IMR-90 (cell line): ENCODE data around the gene PAXX. TPM values are rescaled to one million over a fixed set of nuclear protein-coding genes. Genes with fewer than 3 reads are reported as not detected.

ENCODE experiments used
- ATAC-seq: fragments of 200-7000 bp; cut with Tn5 transposase; 2 replicates; pipeline ENCODE4 v1.9.1; 2020; ENCODE audit warnings: low read depth, mild to moderate bottlenecking, moderate library complexity
- BruUV-seq: library from RNA; stranded (reverse); fragments of 400-500 nt; replicated peaks from 2 replicates; lab custom pipeline; 2021; lab: Mats Ljungman, UMichigan
- CTCF ChIA-PET: fragments of 300-600 bp; formaldehyde crosslinking; extraction: SDS; loops from one replicate; lab custom pipeline; 2021; ENCODE audit warnings: antibody characterized with exemption; lab: Yijun Ruan, JAX
- POLR2A ChIA-PET: fragments of 300-600 bp; sonication (Branson Sonifier 250); formaldehyde crosslinking; loops from one replicate; lab custom pipeline; 2022; ENCODE audit warnings: antibody characterized with exemption; ENCODE audit not compliant: unreplicated experiment; lab: Charles Lee
- DNase-seq: peaks from one replicate; pipeline ENCODE4 v3.0.0; 2013
- H2AFZ ChIP-seq: replicated peaks from 2 replicates; pipeline ENCODE3; 2013; ENCODE audit warnings: low read length, mild to moderate bottlenecking; ENCODE audit not compliant: poor library complexity
- H2AK5ac ChIP-seq: 2 replicates; pipeline ENCODE4 v1.6.1; 2013; ENCODE audit warnings: low read depth, low read length, inconsistent platforms
- H2AK9ac ChIP-seq: replicated peaks from 2 replicates; pipeline ENCODE3; 2013; ENCODE audit warnings: mild to moderate bottlenecking, low read depth, low read length, moderate library complexity; ENCODE audit not compliant: poor library complexity
- H2BK120ac ChIP-seq: 2 replicates; pipeline ENCODE4 v1.6.1; 2013; ENCODE audit warnings: low read depth, low read length, inconsistent platforms
- H2BK15ac ChIP-seq: 3 replicates; pipeline ENCODE4 v1.6.1; 2013; ENCODE audit warnings: low read depth, low read length, inconsistent platforms
- H2BK20ac ChIP-seq: 2 replicates; pipeline ENCODE4 v1.6.1; 2013; ENCODE audit warnings: low read depth, mild to moderate bottlenecking, inconsistent platforms, low read length, moderate library complexity
- H2BK5ac ChIP-seq: 2 replicates; pipeline ENCODE4 v1.6.1; 2013; ENCODE audit warnings: mild to moderate bottlenecking, low read depth, low read length, inconsistent platforms; ENCODE audit not compliant: poor library complexity, severe bottlenecking
- H3K14ac ChIP-seq: replicated peaks from 2 replicates; pipeline ENCODE4 v1.6.1; 2013; ENCODE audit warnings: low read depth, low read length, inconsistent platforms
- H3K18ac ChIP-seq: 2 replicates; pipeline ENCODE4 v1.6.1; 2013; ENCODE audit warnings: low read depth, low read length, control low read depth
- H3K23ac ChIP-seq: 2 replicates; pipeline ENCODE4 v1.6.1; 2013; ENCODE audit warnings: low read depth, low read length, inconsistent platforms
- H3K27ac ChIP-seq: 2 replicates; pipeline ENCODE4 v1.5.1; 2013; ENCODE audit warnings: mild to moderate bottlenecking, control low read depth, low read length; ENCODE audit not compliant: insufficient read depth
- H3K27me3 ChIP-seq: 2 replicates; pipeline ENCODE4 v1.6.1; 2013; ENCODE audit warnings: low read length; ENCODE audit not compliant: control insufficient read depth, insufficient read depth
- H3K36me3 ChIP-seq: 2 replicates; pipeline ENCODE4 v1.6.1; 2013; ENCODE audit warnings: low read length, mixed read lengths; ENCODE audit not compliant: control insufficient read depth, insufficient read depth
- H3K4ac ChIP-seq: 2 replicates; pipeline ENCODE4 v1.6.1; 2013; ENCODE audit warnings: low read depth, low read length, inconsistent platforms
- H3K4me1 ChIP-seq: 2 replicates; pipeline ENCODE4 v1.6.1; 2013; ENCODE audit warnings: low read length, mixed read lengths; ENCODE audit not compliant: control insufficient read depth, insufficient read depth
- H3K4me2 ChIP-seq: 2 replicates; pipeline ENCODE4 v1.6.1; 2013; ENCODE audit warnings: low read depth, mild to moderate bottlenecking, control low read depth, low read length, moderate library complexity
- H3K4me3 ChIP-seq: 2 replicates; pipeline ENCODE4 v1.5.1; 2013; ENCODE audit warnings: low read depth, mild to moderate bottlenecking, control low read depth, low read length, moderate library complexity; ENCODE audit not compliant: insufficient read depth
- H3K56ac ChIP-seq: 2 replicates; pipeline ENCODE4 v1.6.1; 2013; ENCODE audit warnings: low read length, inconsistent platforms; ENCODE audit not compliant: insufficient read depth; ENCODE audit errors: extremely low read depth
- H3K79me1 ChIP-seq, 2 experiments: 2 replicates each; pipeline ENCODE4 v1.6.1; 2013; ENCODE audit warnings: low read length in 2 of 2, inconsistent platforms in 1 of 2, low read depth in 1 of 2
- H3K9ac ChIP-seq: 2 replicates; pipeline ENCODE4 v1.6.1; 2013; ENCODE audit warnings: low read depth, low read length, control low read depth
- H3K9me1 ChIP-seq: 2 replicates; pipeline ENCODE4 v1.6.1; 2013; ENCODE audit warnings: low read length, inconsistent platforms; ENCODE audit not compliant: insufficient read depth
- H3K9me3 ChIP-seq: 2 replicates; pipeline ENCODE4 v1.6.1; 2013; ENCODE audit warnings: low read length; ENCODE audit not compliant: control insufficient read depth, insufficient read depth
- H4K20me1 ChIP-seq: 2 replicates; pipeline ENCODE4 v1.6.1; 2013; ENCODE audit warnings: low read length, inconsistent platforms; ENCODE audit not compliant: insufficient read depth
- H4K5ac ChIP-seq: 2 replicates; pipeline ENCODE4 v1.6.1; 2013; ENCODE audit warnings: mild to moderate bottlenecking, low read depth, low read length, control low read depth
- H4K8ac ChIP-seq, 2 experiments: 2 replicates each; pipeline ENCODE4 v1.6.1; 2013; ENCODE audit warnings: low read depth in 2 of 2, low read length in 2 of 2, control low read depth in 1 of 2, inconsistent platforms in 1 of 2
- H4K91ac ChIP-seq: 2 replicates; pipeline ENCODE4 v1.6.1; 2013; ENCODE audit warnings: low read depth, low read length, inconsistent platforms; ENCODE audit not compliant: insufficient read depth
- CEBPB ChIP-seq: IDR thresholded peaks from 2 replicates; pipeline ENCODE4 v1.6.1; 2012; ENCODE audit warnings: low read depth, low read length, improper control_type of control experiment
- CHD1 ChIP-seq: IDR thresholded peaks from 2 replicates; pipeline ENCODE4 v1.6.1; 2012; ENCODE audit warnings: low read depth, low read length, improper control_type of control experiment
- CTCF ChIP-seq: conservative IDR thresholded peaks from 2 replicates; pipeline ENCODE4 v1.5.1; 2012; ENCODE audit warnings: mild to moderate bottlenecking, low read depth, low read length, improper control_type of control experiment
- MAZ ChIP-seq: IDR thresholded peaks from 2 replicates; pipeline ENCODE4 v1.6.1; 2012; ENCODE audit warnings: low read depth, mild to moderate bottlenecking, low read length, improper control_type of control experiment, moderate library complexity, borderline replicate concordance
- POLR2A ChIP-seq: IDR thresholded peaks from 2 replicates; pipeline ENCODE4 v1.6.1; 2012; ENCODE audit warnings: mild to moderate bottlenecking, low read depth, low read length
- RCOR1 ChIP-seq: IDR thresholded peaks from 2 replicates; pipeline ENCODE4 v1.6.1; 2012; ENCODE audit warnings: mild to moderate bottlenecking, low read length, improper control_type of control experiment; ENCODE audit not compliant: insufficient replicate concordance
- RFX5 ChIP-seq: IDR thresholded peaks from 2 replicates; pipeline ENCODE4 v1.8.0; 2012; ENCODE audit warnings: low read depth, mild to moderate bottlenecking, low read length, moderate library complexity
- WGBS, 2 experiments: methylation state at CpG; one replicate each; pipeline versions ENCODE4 v1.1.5 to v1.1.7; 2013; ENCODE audit warnings: missing lambda C conversion rate in 2 of 2; ENCODE audit not compliant: insufficient read length in 1 of 2; ENCODE audit errors: extremely low coverage in 2 of 2; 5-methylcytosine and 5-hydroxymethylcytosine counted together
- dilution Hi-C: fragments of 300-500 bp; cut with HindIII; formaldehyde crosslinking; loops from one replicate; pipeline ENCODE4 v1.14.3; 2018; ENCODE audit warnings: low sequenced_read_pairs; ENCODE audit not compliant: unreplicated experiment
- in situ Hi-C: fragments of 300-500 bp; cut with MboI; formaldehyde crosslinking; loops from 3 replicates; pipeline ENCODE4 v1.14.3; 2019; ENCODE audit warnings: low sequenced_read_pairs, inconsistent platforms, mixed read lengths
- intact Hi-C: fragments of 100-400 bp; cut with micrococcal nuclease; formaldehyde crosslinking; loops from 2 replicates; pipeline ENCODE4 v1.10.0; 2022
- polyA plus RNA-seq, 3 experiments: library from polyadenylated mRNA; depleted of rRNA; stranded (reverse); fragments of >200 nt; gene quantifications; 2 replicates each; pipeline ENCODE4 v1.2.3, GENCODE V29; 2012; ENCODE audit warnings: low replicate concordance in 1 of 3
- total RNA-seq: library from RNA; depleted of rRNA; stranded (reverse); fragments of >200 nt; gene quantifications from 2 replicates; pipeline ENCODE4 v1.2.3, GENCODE V29; 2012
- TF ChIP-seq, protein P1 (sequence below): fragments of 150-350 bp; IDR thresholded peaks from 2 replicates; pipeline ENCODE4 v1.6.1; 2017; ENCODE audit warnings: mild to moderate bottlenecking, antibody characterized with exemption, low read length, low read depth
- TF ChIP-seq, protein P2 (sequence below): fragments of 150-350 bp; IDR thresholded peaks from 2 replicates; pipeline ENCODE4 v1.6.1; 2016; ENCODE audit warnings: low read depth, mild to moderate bottlenecking, low read length, moderate library complexity, borderline replicate concordance

PAXX gene
- total and polyA plus RNA-seq, 2 of the 4 experiments (the other 2 are of a cell fraction), result 5.7 to 24.6 TPM

DNA sequence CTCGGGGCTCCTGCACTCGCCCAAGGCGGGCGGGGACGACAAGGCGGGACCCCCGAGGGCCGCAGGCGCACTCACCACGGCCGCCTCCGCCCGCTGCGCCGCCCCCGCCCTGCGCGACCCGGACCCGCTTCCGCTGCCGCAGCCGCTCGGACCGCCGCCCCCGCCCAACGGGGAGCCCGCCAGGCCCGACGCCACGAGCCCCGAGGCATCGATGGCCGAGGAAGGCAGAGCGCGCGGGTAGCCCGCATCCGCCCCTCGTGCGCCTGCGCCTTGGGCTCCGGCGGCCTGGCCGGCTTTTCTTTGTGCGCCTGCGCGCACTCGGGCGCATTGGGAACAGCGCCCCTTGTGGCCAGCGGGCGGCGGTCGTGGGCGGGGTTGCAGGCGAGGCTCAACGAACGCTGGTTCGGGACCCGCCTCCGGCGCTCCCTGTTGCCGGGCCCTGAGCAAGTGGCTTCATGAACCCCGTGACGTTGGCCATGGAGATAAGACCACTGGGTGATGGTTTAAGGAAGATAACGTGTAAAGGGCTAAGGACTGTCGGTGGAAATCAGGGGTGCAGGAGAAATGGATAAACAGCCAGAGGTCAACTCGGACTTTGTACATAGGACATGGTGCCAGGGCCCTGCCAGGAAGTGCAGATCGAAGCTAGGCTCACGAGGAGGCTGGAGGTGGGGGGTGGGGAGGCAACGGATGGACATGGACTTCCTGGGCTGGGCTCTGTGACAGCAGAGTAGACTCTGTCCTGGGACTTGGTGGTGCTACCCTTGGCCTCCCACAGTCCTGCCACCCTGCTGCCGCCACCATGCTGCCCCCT, 47.5 kb upstream of the PAXX start, which contains the start of the genes C8G and FBXW5 (continued):
- no peak for TF ChIP-seq CHD1
- TF ChIP-seq RCOR1, result peak; percentile 93

DNA sequence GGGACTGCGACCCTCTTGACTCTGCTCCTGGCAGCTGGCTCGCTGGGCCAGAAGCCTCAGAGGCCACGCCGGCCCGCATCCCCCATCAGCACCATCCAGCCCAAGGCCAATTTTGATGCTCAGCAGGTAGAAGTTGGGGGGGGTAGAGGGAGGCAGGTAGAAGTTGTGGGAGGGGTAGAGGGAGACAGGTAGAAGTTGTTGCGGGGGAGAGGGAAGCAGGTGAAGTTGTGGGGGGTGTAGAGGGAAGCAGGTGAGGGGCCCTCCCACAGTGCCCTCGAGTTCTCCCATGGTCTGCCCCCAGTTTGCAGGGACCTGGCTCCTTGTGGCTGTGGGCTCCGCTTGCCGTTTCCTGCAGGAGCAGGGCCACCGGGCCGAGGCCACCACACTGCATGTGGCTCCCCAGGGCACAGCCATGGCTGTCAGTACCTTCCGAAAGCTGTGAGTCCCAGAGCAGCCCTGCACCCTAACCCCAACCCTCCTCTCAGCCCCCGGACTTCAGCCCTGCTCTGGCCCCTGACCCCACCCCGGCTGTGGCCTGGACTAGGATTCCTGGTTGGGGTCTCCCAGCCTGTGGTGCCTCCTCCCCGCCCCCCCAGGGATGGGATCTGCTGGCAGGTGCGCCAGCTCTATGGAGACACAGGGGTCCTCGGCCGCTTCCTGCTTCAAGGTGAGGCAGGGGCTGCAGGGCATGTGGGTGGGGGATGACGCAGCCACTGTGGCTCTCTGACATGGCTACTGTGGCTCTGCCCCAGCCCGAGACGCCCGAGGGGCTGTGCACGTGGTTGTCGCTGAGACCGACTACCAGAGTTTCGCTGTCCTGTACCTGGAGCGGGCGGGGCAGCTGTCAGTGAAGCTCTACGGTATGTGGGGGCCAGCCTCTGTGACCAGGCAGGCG, 46.6 kb upstream of the PAXX start:
- POLR2A ChIA-PET, result no interaction called here
- H4K20me1 ChIP-seq, result peaks cover 15% of the 10 kb centered on the region
- ATAC-seq, result no peak
- TF ChIP-seq, protein P1, sequence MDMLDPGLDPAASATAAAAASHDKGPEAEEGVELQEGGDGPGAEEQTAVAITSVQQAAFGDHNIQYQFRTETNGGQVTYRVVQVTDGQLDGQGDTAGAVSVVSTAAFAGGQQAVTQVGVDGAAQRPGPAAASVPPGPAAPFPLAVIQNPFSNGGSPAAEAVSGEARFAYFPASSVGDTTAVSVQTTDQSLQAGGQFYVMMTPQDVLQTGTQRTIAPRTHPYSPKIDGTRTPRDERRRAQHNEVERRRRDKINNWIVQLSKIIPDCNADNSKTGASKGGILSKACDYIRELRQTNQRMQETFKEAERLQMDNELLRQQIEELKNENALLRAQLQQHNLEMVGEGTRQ, result no peak
- TF ChIP-seq POLR2A, result no peak
- TF ChIP-seq MAZ, result no peak
- no peak for TF ChIP-seq RFX5
- TF ChIP-seq CEBPB, result no peak
- TF ChIP-seq CTCF, result no peak
- TF ChIP-seq CHD1, result no peak
- TF ChIP-seq, protein P2, sequence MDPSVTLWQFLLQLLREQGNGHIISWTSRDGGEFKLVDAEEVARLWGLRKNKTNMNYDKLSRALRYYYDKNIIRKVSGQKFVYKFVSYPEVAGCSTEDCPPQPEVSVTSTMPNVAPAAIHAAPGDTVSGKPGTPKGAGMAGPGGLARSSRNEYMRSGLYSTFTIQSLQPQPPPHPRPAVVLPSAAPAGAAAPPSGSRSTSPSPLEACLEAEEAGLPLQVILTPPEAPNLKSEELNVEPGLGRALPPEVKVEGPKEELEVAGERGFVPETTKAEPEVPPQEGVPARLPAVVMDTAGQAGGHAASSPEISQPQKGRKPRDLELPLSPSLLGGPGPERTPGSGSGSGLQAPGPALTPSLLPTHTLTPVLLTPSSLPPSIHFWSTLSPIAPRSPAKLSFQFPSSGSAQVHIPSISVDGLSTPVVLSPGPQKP, result no peak

More for the DNA sequence above, 46.6 kb upstream of the PAXX start:
- H3K79me1 ChIP-seq, result peaks cover 0 to 28% of the 10 kb centered on the region in 2 experiments; a peak in 3 of 4 replicates
- H2BK120ac ChIP-seq, result no peak overlapping the region
- H4K8ac ChIP-seq, result no peak overlapping the region; a peak in 1 of 4 replicates
- no peak overlapping the region for H2BK5ac ChIP-seq
- no peak overlapping the region for H2BK15ac ChIP-seq
- H3K27ac ChIP-seq, result no peak overlapping the region
- no peak for DNase-seq
- dilution Hi-C loops, result no loop called here
- H2AK9ac ChIP-seq, result peak overlapping the region; percentile 33
- no peak overlapping the region for H3K56ac ChIP-seq
- H3K4ac ChIP-seq, result no peak overlapping the region
- intact Hi-C loops, result loop anchor here (2.0 kb wide), 1 partner anchor 97 kb away; the partner anchor contains the start of gene PHPT1
- H3K36me3 ChIP-seq, result peaks cover 24% of the 10 kb centered on the region
- H3K27me3 ChIP-seq, result no peaks in the 10 kb centered on the region
- H2BK20ac ChIP-seq, result no peak overlapping the region
- H3K4me1 ChIP-seq, result peaks cover 4% of the 10 kb centered on the region
- no peak overlapping the region for H3K23ac ChIP-seq
- no peaks in the 10 kb centered on the region for H3K9me3 ChIP-seq
- CTCF ChIA-PET, result interaction anchor here (0.7 kb wide), 1 partner anchor 27 kb away, joined by 4 read pairs; no protein-coding TSS in a partner anchor
- no peak overlapping the region for H3K4me3 ChIP-seq
- H3K4me2 ChIP-seq, result no peak overlapping the region
- H2AK5ac ChIP-seq, result no peak overlapping the region
- H4K91ac ChIP-seq, result no peak overlapping the region
- H3K18ac ChIP-seq, result no peak overlapping the region
- BruUV-seq, result no TSS peak
- no peak overlapping the region for H3K14ac ChIP-seq
- in situ Hi-C loops, result no loop called here
- 84% methylated on average over 13 of the region's 30 CpGs; no CpG with 5 or more reads in 1 of the 2 experiments for WGBS, 2 experiments
- H4K5ac ChIP-seq, result no peak overlapping the region; the same call in 1 of the 2 replicates
- no peak overlapping the region for H2AFZ ChIP-seq
- peaks cover 4% of the 10 kb centered on the region for H3K9me1 ChIP-seq
- no peak overlapping the region for H3K9ac ChIP-seq
